Mesenchymal stem cell (in vitro differentiated cells and primary cell): ENCODE measurements around the gene PHC2.

Experiments used
- DNase-seq: peaks from one replicate; pipeline ENCODE4 v3.0.0-alpha.2; 2013
- H2AFZ ChIP-seq: one replicate; pipeline ENCODE4 v1.6.1; 2013; ENCODE audit warnings: low read depth, mild to moderate bottlenecking, control low read depth, inconsistent platforms, low read length, moderate library complexity
- H2AK5ac ChIP-seq: 2 replicates; pipeline ENCODE4 v1.6.1; 2013; ENCODE audit warnings: low read length, moderate library complexity, mild to moderate bottlenecking, inconsistent platforms; ENCODE audit not compliant: severe bottlenecking
- H2BK120ac ChIP-seq: one replicate; pipeline ENCODE4 v1.6.1; 2013; ENCODE audit warnings: low read depth, mild to moderate bottlenecking, inconsistent platforms, low read length, moderate library complexity
- H2BK12ac ChIP-seq, 2 experiments: one replicate each; pipeline ENCODE4 v1.6.1; 2013; ENCODE audit warnings: inconsistent platforms in 2 of 2, low read length in 2 of 2, mild to moderate bottlenecking in 2 of 2, moderate library complexity in 2 of 2, control low read depth in 1 of 2
- H2BK15ac ChIP-seq: one replicate; pipeline ENCODE4 v1.6.1; 2013; ENCODE audit warnings: mild to moderate bottlenecking, low read depth, inconsistent platforms; ENCODE audit not compliant: poor library complexity, severe bottlenecking
- H2BK5ac ChIP-seq: 2 replicates; pipeline ENCODE4 v1.6.1; 2013; ENCODE audit warnings: low read depth, mild to moderate bottlenecking, low read length, control low read depth, inconsistent platforms; ENCODE audit not compliant: poor library complexity, severe bottlenecking
- H3K14ac ChIP-seq, 2 experiments: one replicate each; pipeline ENCODE4 v1.6.1; 2013; ENCODE audit warnings: inconsistent platforms in 2 of 2, low read length in 2 of 2, control low read depth in 1 of 2, mild to moderate bottlenecking in 1 of 2, moderate library complexity in 1 of 2
- H3K18ac ChIP-seq, 2 experiments: one replicate each; pipeline ENCODE4 v1.6.1; 2013; ENCODE audit warnings: inconsistent platforms in 2 of 2, low read length in 2 of 2, control low read depth in 1 of 2, low read depth in 1 of 2, mild to moderate bottlenecking in 1 of 2
- H3K23ac ChIP-seq, 2 experiments: one replicate each; pipeline ENCODE4 v1.6.1; 2013; ENCODE audit warnings: inconsistent platforms in 2 of 2, low read length in 2 of 2, mild to moderate bottlenecking in 2 of 2, moderate library complexity in 2 of 2, control low read depth in 1 of 2
- H3K27ac ChIP-seq: 2 replicates; pipeline ENCODE4 v1.5.1; 2013; ENCODE audit warnings: mild to moderate bottlenecking, moderate library complexity, low read length, control low read depth, inconsistent platforms; ENCODE audit not compliant: poor library complexity, severe bottlenecking
- H3K27me3 ChIP-seq, 2 experiments: 2 replicates each; pipeline versions ENCODE4 v1.6.1 to v1.7.0; 2013; ENCODE audit warnings: low read length in 2 of 2, mild to moderate bottlenecking in 2 of 2, moderate library complexity in 2 of 2, control low read depth in 1 of 2, inconsistent platforms in 1 of 2; ENCODE audit not compliant: control insufficient read depth in 1 of 2, insufficient read depth in 1 of 2
- H3K36me3 ChIP-seq, 2 experiments: 2 replicates each; pipeline versions ENCODE4 v1.6.1 to v1.7.0; 2013; ENCODE audit warnings: low read length in 2 of 2, control low read depth in 1 of 2, inconsistent platforms in 1 of 2, low read depth in 1 of 2, mild to moderate bottlenecking in 1 of 2; ENCODE audit not compliant: insufficient read depth in 2 of 2, control insufficient read depth in 1 of 2
- H3K4ac ChIP-seq, 2 experiments: one replicate each; pipeline ENCODE4 v1.6.1; 2013; ENCODE audit warnings: inconsistent platforms in 2 of 2, low read length in 2 of 2, mild to moderate bottlenecking in 2 of 2, moderate library complexity in 2 of 2, control low read depth in 1 of 2, low read depth in 1 of 2
- H3K4me1 ChIP-seq: 2 replicates; pipeline ENCODE4 v1.6.1; 2013; ENCODE audit warnings: low read depth, low read length, control low read depth; ENCODE audit not compliant: control insufficient read depth, insufficient read depth
- H3K4me2 ChIP-seq: 2 replicates; pipeline ENCODE4 v1.6.1; 2013; ENCODE audit warnings: low read length, mild to moderate bottlenecking, inconsistent platforms; ENCODE audit not compliant: poor library complexity, severe bottlenecking
- H3K4me3 ChIP-seq, 2 experiments: 2 replicates each; pipeline versions ENCODE4 v1.5.1 to v1.7.0; 2013; ENCODE audit warnings: low read length in 2 of 2, mild to moderate bottlenecking in 2 of 2, control low read depth in 1 of 2, low read depth in 1 of 2; ENCODE audit not compliant: insufficient read depth in 1 of 2
- H3K79me1 ChIP-seq: replicated peaks from 2 replicates; pipeline ENCODE4 v1.6.1; 2013; ENCODE audit warnings: mild to moderate bottlenecking, control low read depth, low read length, inconsistent platforms; ENCODE audit not compliant: poor library complexity, severe bottlenecking
- H3K9ac ChIP-seq: 2 replicates; pipeline ENCODE4 v1.7.0; 2013; ENCODE audit warnings: mild to moderate bottlenecking, low read length, moderate library complexity
- H3K9me3 ChIP-seq: 2 replicates; pipeline ENCODE4 v1.7.0; 2013; ENCODE audit warnings: mild to moderate bottlenecking, low read length; ENCODE audit not compliant: control insufficient read depth
- H4K8ac ChIP-seq: one replicate; pipeline ENCODE4 v1.6.1; 2013; ENCODE audit warnings: inconsistent platforms, mild to moderate bottlenecking, low read length, moderate library complexity
- H4K91ac ChIP-seq: one replicate; pipeline ENCODE4 v1.6.1; 2013; ENCODE audit warnings: mild to moderate bottlenecking, low read length, inconsistent platforms
- WGBS: methylation state at CpG from one replicate; pipeline ENCODE4 v1.1.7; 2013; ENCODE audit warnings: mixed read lengths; 5-methylcytosine and 5-hydroxymethylcytosine counted together

PHC2 gene

GRCh38 chr1:33296824-33297223 lies 134.1 kb downstream of the PHC2 start:
- H4K91ac ChIP-seq: no peak overlapping the region
- no peaks in the 10 kb centered on the region for H3K9me3 ChIP-seq
- no peak overlapping the region for H3K18ac ChIP-seq
- no peak overlapping the region for H3K4me2 ChIP-seq
- no peak overlapping the region for H2BK12ac ChIP-seq
- no peaks in the 10 kb centered on the region for H3K27me3 ChIP-seq
- peaks cover 36 to 69% of the 10 kb centered on the region in 2 experiments for H3K36me3 ChIP-seq
- no peak overlapping the region for H3K4ac ChIP-seq
- H3K4me3 ChIP-seq: no peak overlapping the region
- peaks cover 14% of the 10 kb centered on the region for H3K4me1 ChIP-seq
- DNase-seq: no peak
- no peak overlapping the region for H4K8ac ChIP-seq
- H3K9ac ChIP-seq: no peak overlapping the region
- H3K27ac ChIP-seq: no peak overlapping the region
- no peak overlapping the region for H2AK5ac ChIP-seq
- H2AFZ ChIP-seq: no peak overlapping the region
- H3K14ac ChIP-seq: no peak overlapping the region
- no peak overlapping the region for H2BK120ac ChIP-seq
- H2BK15ac ChIP-seq: no peak overlapping the region
- H2BK5ac ChIP-seq: no peak overlapping the region
- peaks cover 21% of the 10 kb centered on the region for H3K79me1 ChIP-seq
- H3K23ac ChIP-seq: no peak overlapping the region
- 86% methylated on average over 4 of the region's 4 CpGs for WGBS

GRCh38 chr1:33296082-33296458 lies 134.8 kb downstream of the PHC2 start:
- no peak overlapping the region for H3K14ac ChIP-seq
- 94% methylated on average over 9 of the region's 9 CpGs for WGBS
- peaks cover 36 to 66% of the 10 kb centered on the region in 2 experiments for H3K36me3 ChIP-seq
- H3K79me1 ChIP-seq: peaks cover 20% of the 10 kb centered on the region
- H2BK5ac ChIP-seq: no peak overlapping the region
- no peak overlapping the region for H3K27ac ChIP-seq
- H2BK12ac ChIP-seq: no peak overlapping the region
- H3K4ac ChIP-seq: no peak overlapping the region
- peaks cover 11% of the 10 kb centered on the region for H3K4me1 ChIP-seq
- no peak overlapping the region for H3K4me2 ChIP-seq
- H3K27me3 ChIP-seq: no peaks in the 10 kb centered on the region
- H3K18ac ChIP-seq: no peak overlapping the region
- no peaks in the 10 kb centered on the region for H3K9me3 ChIP-seq
- no peak for DNase-seq
- H2BK15ac ChIP-seq: no peak overlapping the region
- no peak overlapping the region for H2AK5ac ChIP-seq
- H4K91ac ChIP-seq: no peak overlapping the region
- H3K4me3 ChIP-seq: no peak overlapping the region
- H4K8ac ChIP-seq: no peak overlapping the region
- H3K23ac ChIP-seq: no peak overlapping the region
- no peak overlapping the region for H2AFZ ChIP-seq
- no peak overlapping the region for H2BK120ac ChIP-seq
- H3K9ac ChIP-seq: peak overlapping the region; percentile 56

GRCh38 chr1:33295450-33296081 lies 135.3 kb downstream of the PHC2 start:
- whole genome bisulfite sequencing: 42% methylated on average over 12 of the region's 12 CpGs
- no peak overlapping the region for H2AFZ ChIP-seq
- H4K91ac ChIP-seq: no peak overlapping the region
- no peak overlapping the region for H2AK5ac ChIP-seq
- peak overlapping the region; percentile 56 for H3K9ac ChIP-seq
- no peak overlapping the region for H4K8ac ChIP-seq
- no peak overlapping the region for H2BK15ac ChIP-seq
- no peak overlapping the region for H3K23ac ChIP-seq
- H2BK5ac ChIP-seq: no peak overlapping the region
- H3K4ac ChIP-seq: no peak overlapping the region
- peaks cover 19% of the 10 kb centered on the region for H3K79me1 ChIP-seq
- H3K36me3 ChIP-seq: peaks cover 36 to 63% of the 10 kb centered on the region in 2 experiments
- no peak overlapping the region for H3K27ac ChIP-seq
- no peak overlapping the region for H3K4me3 ChIP-seq
- DNase-seq: peak; percentile 85
- no peak overlapping the region for H2BK12ac ChIP-seq
- no peak overlapping the region for H3K4me2 ChIP-seq
- H3K27me3 ChIP-seq: no peaks in the 10 kb centered on the region
- no peak overlapping the region for H3K18ac ChIP-seq
- no peaks in the 10 kb centered on the region for H3K9me3 ChIP-seq
- no peak overlapping the region for H3K14ac ChIP-seq
- H3K4me1 ChIP-seq: peaks cover 7% of the 10 kb centered on the region
- H2BK120ac ChIP-seq: no peak overlapping the region

GRCh38 chr1:33295023-33295422 lies 135.9 kb downstream of the PHC2 start:
- H3K27me3 ChIP-seq: no peaks in the 10 kb centered on the region
- DNase-seq: no peak
- H3K36me3 ChIP-seq: peaks cover 37 to 62% of the 10 kb centered on the region in 2 experiments
- no peak overlapping the region for H2BK120ac ChIP-seq
- H3K23ac ChIP-seq: no peak overlapping the region
- no peak overlapping the region for H3K4me3 ChIP-seq
- H2AFZ ChIP-seq: no peak overlapping the region
- H2AK5ac ChIP-seq: no peak overlapping the region
- H2BK5ac ChIP-seq: no peak overlapping the region
- H4K91ac ChIP-seq: no peak overlapping the region
- no peak overlapping the region for H3K27ac ChIP-seq
- H2BK15ac ChIP-seq: no peak overlapping the region
- peaks cover 19% of the 10 kb centered on the region for H3K79me1 ChIP-seq
- H3K18ac ChIP-seq: no peak overlapping the region
- H3K4ac ChIP-seq: no peak overlapping the region
- WGBS: 85% methylated on average over 14 of the region's 15 CpGs
- H4K8ac ChIP-seq: no peak overlapping the region
- H3K9me3 ChIP-seq: no peaks in the 10 kb centered on the region
- peaks cover 6% of the 10 kb centered on the region for H3K4me1 ChIP-seq
- no peak overlapping the region for H3K14ac ChIP-seq
- no peak overlapping the region for H3K9ac ChIP-seq
- no peak overlapping the region for H2BK12ac ChIP-seq
- no peak overlapping the region for H3K4me2 ChIP-seq
